Endothelial cell of umbilical vein (primary cell): ENCODE results near the gene CCDC171. TPM values are rescaled to one million over a fixed set of nuclear protein-coding genes. Genes with fewer than 3 reads are reported as not detected.

Experiments used
- BruUV-seq: library from RNA; stranded (reverse); fragments of 400-500 nt; replicated peaks from 2 replicates; lab custom pipeline; 2021; lab: Mats Ljungman, UMichigan
- CTCF ChIA-PET: fragments of 300-600, 350-600 bp; sonication (Branson Sonifier 250); formaldehyde crosslinking; loops from one replicate; lab custom pipeline; 2021; ENCODE audit warnings: antibody characterized with exemption, inconsistent platforms; lab: Charles Lee
- POLR2A ChIA-PET: fragments of 300-600, 350-600 bp; sonication (Branson Sonifier 250); formaldehyde crosslinking; loops from one replicate; lab custom pipeline; 2021; ENCODE audit warnings: antibody characterized with exemption, inconsistent platforms; lab: Charles Lee
- DNase-seq: peaks from one replicate; pipeline ENCODE4 v3.0.0-alpha.2; 2011; ENCODE audit warnings: low read depth, low spot score
- FAIRE-seq: peaks from 2 replicates; lab custom pipeline; 2011; peaks lifted over from hg19 to GRCh38; lab: Jason Lieb, UNC
- H2AFZ ChIP-seq: 2 replicates; pipeline ENCODE4 v1.6.0; 2012; ENCODE audit warnings: low read depth, low read length, control low read depth, inconsistent platforms
- H3K27ac ChIP-seq: 2 replicates; pipeline ENCODE4 v1.5.1; 2011; ENCODE audit warnings: low read depth, mild to moderate bottlenecking, control low read depth, low read length, moderate library complexity; ENCODE audit not compliant: insufficient read depth
- H3K27me3 ChIP-seq, 2 experiments: 2 replicates each; pipeline versions ENCODE4 v1.6.0 to v1.6.1; 2011; ENCODE audit warnings: low read length in 2 of 2, mixed read lengths in 1 of 2; ENCODE audit not compliant: control insufficient read depth in 2 of 2, insufficient read depth in 2 of 2
- H3K36me3 ChIP-seq, 2 experiments: 2 replicates in 1 of 2; 3 replicates in 1 of 2; pipeline ENCODE4 v1.5.1; 2011; ENCODE audit warnings: low read length in 2 of 2, mild to moderate bottlenecking in 1 of 2, moderate library complexity in 1 of 2; ENCODE audit not compliant: control insufficient read depth in 2 of 2, insufficient read depth in 2 of 2; ENCODE audit errors: extremely low read depth in 1 of 2
- H3K4me1 ChIP-seq: 3 replicates; pipeline ENCODE4 v1.5.1; 2011; ENCODE audit warnings: mild to moderate bottlenecking, low read length; ENCODE audit not compliant: control insufficient read depth, insufficient read depth; ENCODE audit errors: extremely low read depth
- H3K4me2 ChIP-seq: 2 replicates; pipeline ENCODE4 v1.6.1; 2011; ENCODE audit warnings: low read length, control low read depth, mixed read lengths; ENCODE audit not compliant: insufficient read depth
- H3K4me3 ChIP-seq, 3 experiments: fragments of 200-600 bp in 1 of 3; sonication (generic), shearing (Covaris generic) in 1 of 3; replicated peaks in 1 of 3; 2 replicates each; pipeline ENCODE4 v1.5.1; 2011 to 2016; ENCODE audit warnings: control low read depth in 3 of 3, low read length in 3 of 3, mild to moderate bottlenecking in 2 of 3, inconsistent platforms in 1 of 3, low read depth in 1 of 3, moderate library complexity in 1 of 3; ENCODE audit not compliant: insufficient read depth in 1 of 3
- H3K79me2 ChIP-seq: 2 replicates; pipeline ENCODE4 v1.6.0; 2012; ENCODE audit warnings: low read length, inconsistent platforms; ENCODE audit not compliant: control insufficient read depth, insufficient read depth
- H3K9ac ChIP-seq: replicated peaks from 2 replicates; pipeline ENCODE3; 2011; ENCODE audit warnings: low read length, control low read depth; ENCODE audit not compliant: insufficient read depth; ENCODE audit errors: extremely low read depth
- H3K9me1 ChIP-seq: replicated peaks from 3 replicates; pipeline ENCODE4 v1.6.0; 2011; ENCODE audit warnings: mild to moderate bottlenecking, low read length; ENCODE audit not compliant: control insufficient read depth, insufficient read depth; ENCODE audit errors: extremely low read depth
- H3K9me3 ChIP-seq: replicated peaks from 2 replicates; pipeline ENCODE4 v1.5.1; 2012; ENCODE audit warnings: low read length, inconsistent platforms; ENCODE audit not compliant: control insufficient read depth, insufficient read depth
- H4K20me1 ChIP-seq: replicated peaks from 2 replicates; pipeline ENCODE3; 2011; ENCODE audit warnings: mild to moderate bottlenecking, low read length; ENCODE audit not compliant: control insufficient read depth, insufficient read depth; ENCODE audit errors: extremely low read depth
- CTCF ChIP-seq, 2 donors: IDR thresholded peaks; 1 replicate in 1 of 2; 2 replicates in 1 of 2; pipeline ENCODE4 v1.5.1; 2011; ENCODE audit warnings: low read length in 2 of 2, mild to moderate bottlenecking in 2 of 2, moderate library complexity in 2 of 2, control low read depth in 1 of 2, inconsistent platforms in 1 of 2, low read depth in 1 of 2; ENCODE audit not compliant: insufficient read depth in 1 of 2; ENCODE audit errors: extremely low read depth in 1 of 2
- EZH2 ChIP-seq: IDR thresholded peaks from 2 replicates; pipeline ENCODE4 v1.6.1; 2012; ENCODE audit warnings: borderline replicate concordance, low read depth, mild to moderate bottlenecking, moderate library complexity, low read length, inconsistent platforms; ENCODE audit not compliant: severe bottlenecking
- FOS ChIP-seq: IDR thresholded peaks from 2 replicates; pipeline ENCODE4 v1.6.1; 2011; ENCODE audit warnings: mild to moderate bottlenecking, low read length, moderate library complexity, borderline replicate concordance; ENCODE audit not compliant: insufficient read depth
- GATA2 ChIP-seq: IDR thresholded peaks from 2 replicates; pipeline ENCODE4 v1.7.0; 2011; ENCODE audit warnings: low read depth, mild to moderate bottlenecking, moderate library complexity, mixed read lengths, low read length; ENCODE audit not compliant: insufficient read length, insufficient read depth
- JUN ChIP-seq: IDR thresholded peaks from 2 replicates; pipeline ENCODE4 v1.6.1; 2011; ENCODE audit warnings: borderline replicate concordance, low read depth; ENCODE audit not compliant: insufficient read length, insufficient read depth
- MAX ChIP-seq: IDR thresholded peaks from 2 replicates; pipeline ENCODE4 v1.6.1; 2011; ENCODE audit not compliant: insufficient read depth, insufficient read length
- MYC ChIP-seq: IDR thresholded peaks from one replicate; pipeline ENCODE4 v1.6.1; 2011; ENCODE audit warnings: mild to moderate bottlenecking, low read depth, low read length
- POLR2A ChIP-seq: IDR thresholded peaks from 2 replicates; pipeline ENCODE4 v1.6.1; 2012; ENCODE audit warnings: low read depth, mild to moderate bottlenecking, control low read depth, low read length
- POLR2AphosphoS5 ChIP-seq: IDR thresholded peaks from 2 replicates; pipeline ENCODE4 v1.6.1; 2012; ENCODE audit warnings: low read depth, mild to moderate bottlenecking, control low read depth, low read length, moderate library complexity; ENCODE audit not compliant: insufficient read depth
- dilution Hi-C: fragments of 300-500 bp; cut with MboI; formaldehyde crosslinking; loops from one replicate; pipeline ENCODE4 v1.15.0; 2019; ENCODE audit warnings: low sequenced_read_pairs; ENCODE audit not compliant: extremely low pct_ligation_motif_present
- intact Hi-C: fragments of 100-400 bp; cut with micrococcal nuclease; formaldehyde crosslinking; loops from one replicate; pipeline ENCODE4 v1.10.0; 2022
- polyA plus RNA-seq, 4 experiments: library from polyadenylated mRNA; depleted of rRNA in 3 of 4; stranded (reverse) in 3 of 4; unstranded in 1 of 4; fragments of >200 nt; gene quantifications; 2 replicates each; pipeline versions ENCODE4 v1.2.1 to v1.2.3, GENCODE V29; 2011 to 2012; ENCODE audit warnings: missing spikeins in 1 of 4
- total RNA-seq: library from RNA; stranded (reverse); gene quantifications from 2 replicates; pipeline ENCODE4 v1.2.3, GENCODE V29; 2021

CCDC171 gene
- total and polyA plus RNA-seq, 2 donors (not counting 3 experiments of a cell fraction or from before 2014, with no cell fraction given), result 0.58 to 1.4 TPM

GRCh38 chr9:15972760-15973159 lies 419.9 kb downstream of the CCDC171 start:
- no peaks in the 10 kb centered on the region for H3K4me1 ChIP-seq
- no peak overlapping the region for H3K9ac ChIP-seq
- no peak overlapping the region for H3K4me2 ChIP-seq
- H3K27ac ChIP-seq, result no peak overlapping the region
- no peak for FAIRE-seq
- no peak for DNase-seq
- no peaks in the 10 kb centered on the region for H3K9me1 ChIP-seq
- H3K4me3 ChIP-seq, result no peak overlapping the region
- TF ChIP-seq JUN, result no peak
- no peak for TF ChIP-seq MAX
- no peak for TF ChIP-seq CTCF (IDR thresholded peaks at IDR 0.05; ENCODE audit: extremely low read depth in 1 of 2, insufficient read depth in 1 of 2, low read depth in 1 of 2, low read length in 2 of 2)
- no peak for TF ChIP-seq POLR2A
- no peak for TF ChIP-seq EZH2
- TF ChIP-seq POLR2AphosphoS5, result no peak
- TF ChIP-seq FOS, result no peak
- TF ChIP-seq MYC, result no peak
- no peak for TF ChIP-seq GATA2
- BruUV-seq, result no TSS peak
- dilution Hi-C loops, result no loop called here
- no peaks in the 10 kb centered on the region for H3K27me3 ChIP-seq
- H3K79me2 ChIP-seq, result no peaks in the 10 kb centered on the region
- ChIA-PET CTCF (no interaction called here), POLR2A (no interaction called here)
- H4K20me1 ChIP-seq, result no peaks in the 10 kb centered on the region
- no peak overlapping the region for H2AFZ ChIP-seq
- H3K9me3 ChIP-seq, result no peaks in the 10 kb centered on the region
- intact Hi-C loops, result no loop called here
- no peaks in the 10 kb centered on the region for H3K36me3 ChIP-seq
